ENCODE data around the gene TMEM131L. TPM values are rescaled to one million over a fixed set of nuclear protein-coding genes. Genes with fewer than 3 reads are reported as not detected.
A peak's percentile ranks its signal among the peaks of the same experiment; 100 is the strongest.

TMEM131L gene
- total RNA-seq, 2 donors from 2014 or later: 22.2 to 25.6 TPM

- no peak for TF ChIP-seq CTCF (IDR thresholded peaks at IDR 0.05)
- Histone ChIP-seq H3K27me3 (replicated peaks; ENCODE audit: insufficient read depth) (no peaks in the 10 kb centered on the region), H3K36me3 (no peaks in the 10 kb centered on the region), H3K4me3 (no peak overlapping the region), H3K27ac (no peak overlapping the region), H3K9me3 (no peaks in the 10 kb centered on the region), H3K4me1 (ENCODE audit: control insufficient read depth in 1 of 2, low read depth in 2 of 2) (peaks cover 26 to 47% of the 10 kb centered on the region in 2 donors)
- ATAC-seq (ENCODE audit: insufficient number of reproducible peaks, low FRiP score, low read depth) (no peak), DNase-seq (ENCODE audit: low spot score) (no peak)
Observed at GRCh38 chr4:153480704-153481103, 14.5 kb downstream of the TMEM131L start.

- H3K4me3 ChIP-seq: no peak overlapping the region
- H3K27ac ChIP-seq: no peak overlapping the region
- no peaks in the 10 kb centered on the region for H3K36me3 ChIP-seq
- no peak for TF ChIP-seq CTCF (IDR thresholded peaks at IDR 0.05)
- H3K4me1 ChIP-seq (ENCODE audit: control insufficient read depth in 1 of 2, low read depth in 2 of 2): peaks cover 31 to 54% of the 10 kb centered on the region in 2 donors
- DNase-seq (ENCODE audit: low spot score) (no peak), ATAC-seq (ENCODE audit: insufficient number of reproducible peaks, low FRiP score, low read depth) (no peak)
- no peaks in the 10 kb centered on the region for H3K9me3 ChIP-seq
- no peaks in the 10 kb centered on the region for H3K27me3 ChIP-seq (replicated peaks; ENCODE audit: insufficient read depth)
Observed at GRCh38 chr4:153481478-153481877, 15.3 kb downstream of the TMEM131L start.

- no peak for DNase-seq (ENCODE audit: low spot score)
- Histone ChIP-seq H3K9me3 (no peaks in the 10 kb centered on the region), H3K27me3 (replicated peaks; ENCODE audit: insufficient read depth) (no peaks in the 10 kb centered on the region), H3K36me3 (no peaks in the 10 kb centered on the region), H3K4me3 (peak overlapping the region; percentile 53), H3K27ac (peak overlapping the region; percentile 45 to 63), H3K4me1 (ENCODE audit: control insufficient read depth in 1 of 2, low read depth in 2 of 2) (peaks cover 44 to 56% of the 10 kb centered on the region in 2 donors)
- no peak for ATAC-seq (ENCODE audit: insufficient number of reproducible peaks, low FRiP score, low read depth)
- no peak for TF ChIP-seq CTCF (IDR thresholded peaks at IDR 0.05)
Observed at GRCh38 chr4:153483432-153484418, 17.6 kb downstream of the TMEM131L start.

GRCh38 chr4:153485359-153485758 lies 19.2 kb downstream of the TMEM131L start:
- peaks cover 49 to 58% of the 10 kb centered on the region in 2 donors for H3K4me1 ChIP-seq (ENCODE audit: control insufficient read depth in 1 of 2, low read depth in 2 of 2)

More at GRCh38 chr4:153485359-153485758, 19.2 kb downstream of the TMEM131L start:
- H3K4me3 ChIP-seq: no peak overlapping the region
- ATAC-seq (ENCODE audit: insufficient number of reproducible peaks, low FRiP score, low read depth): no peak
- H3K36me3 ChIP-seq: no peaks in the 10 kb centered on the region
- no peaks in the 10 kb centered on the region for H3K27me3 ChIP-seq (replicated peaks; ENCODE audit: insufficient read depth)
- no peaks in the 10 kb centered on the region for H3K9me3 ChIP-seq
- peak overlapping the region; percentile 71 to 93 for H3K27ac ChIP-seq
- DNase-seq (ENCODE audit: low spot score): no peak
- no peak for TF ChIP-seq CTCF (IDR thresholded peaks at IDR 0.05)

Data from thoracic aorta (tissue), 2 donors.